ENCODE measurements around the gene GPS1.

DNA sequence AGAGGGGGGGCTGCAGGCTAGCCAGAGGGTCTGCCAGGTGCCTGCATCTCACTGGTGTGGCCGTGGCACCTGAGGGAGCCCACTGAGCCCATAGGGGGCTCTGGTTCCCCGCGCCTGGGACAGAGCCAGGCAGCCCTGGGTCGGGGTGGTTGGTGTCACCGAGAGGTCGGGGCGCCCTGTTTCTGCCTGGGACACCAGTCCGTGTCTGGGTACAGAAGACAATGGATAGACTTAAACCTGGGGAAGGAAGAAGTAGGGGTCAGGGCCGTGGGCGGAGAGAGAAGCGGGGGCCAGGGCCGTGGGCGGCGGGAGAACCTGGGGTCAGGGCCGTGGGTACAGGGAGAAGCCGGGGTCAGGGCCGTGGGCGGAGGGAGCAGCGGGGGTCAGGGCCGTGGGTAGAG lies 3.1 kb upstream of the GPS1 start:
- no peak for TF ChIP-seq GATA2 (IDR thresholded peaks at IDR 0.05; ENCODE audit: low read depth, low read length)
- no peak for TF ChIP-seq GATA3 (IDR thresholded peaks at IDR 0.05; ENCODE audit: low read depth, low read length)
